GM23338 (cell line): ENCODE measurements around the gene ICAM2. TPM values are rescaled to one million over a fixed set of nuclear protein-coding genes. Genes with fewer than 3 reads are reported as not detected.

Experiments
- ATAC-seq: fragments of 200-7000 bp; cut with Tn5 transposase; 3 replicates; pipeline ENCODE4 v1.9.1; 2020
- DNase-seq: peaks from one replicate; pipeline ENCODE4 v3.0.0-alpha.2; 2015; ENCODE audit warnings: low spot score
- H2AFZ ChIP-seq: fragments of 200-600 bp; sonication (generic); 2 replicates; pipeline ENCODE4 v1.8.0; 2016; ENCODE audit warnings: antibody characterized with exemption, mild to moderate bottlenecking, moderate library complexity
- H3F3A ChIP-seq: fragments of 200-600 bp; sonication (generic); replicated peaks from 2 replicates; pipeline ENCODE4 v1.8.0; 2017; ENCODE audit warnings: antibody characterized with exemption, mixed run types, low read depth
- H3K27ac ChIP-seq: fragments of 200-600 bp; sonication (generic); 2 replicates; pipeline ENCODE4 v1.6.1; 2016; ENCODE audit warnings: low read depth
- H3K27me3 ChIP-seq: fragments of 200-600 bp; sonication (generic); 2 replicates; pipeline ENCODE4 v1.8.0; 2016; ENCODE audit warnings: mild to moderate bottlenecking, mixed run types, moderate library complexity; ENCODE audit not compliant: insufficient read depth
- H3K36me3 ChIP-seq: fragments of 200-600 bp; sonication (generic); 2 replicates; pipeline ENCODE4 v1.8.0; 2016; ENCODE audit warnings: mild to moderate bottlenecking; ENCODE audit not compliant: insufficient read depth
- H3K4me1 ChIP-seq: fragments of 200-600 bp; sonication (generic); 2 replicates; pipeline ENCODE4 v1.8.0; 2016; ENCODE audit warnings: mild to moderate bottlenecking, moderate library complexity; ENCODE audit not compliant: insufficient read depth
- H3K4me2 ChIP-seq: fragments of 200-600 bp; sonication (generic); 2 replicates; pipeline ENCODE4 v1.7.1; 2017; ENCODE audit warnings: mixed run types
- H3K4me3 ChIP-seq: fragments of 200-600 bp; sonication (generic); 2 replicates; pipeline ENCODE4 v1.6.1; 2016; ENCODE audit warnings: mixed run types
- H3K79me2 ChIP-seq: fragments of 200-600 bp; sonication (generic); replicated peaks from 2 replicates; pipeline ENCODE4 v1.8.0; 2017; ENCODE audit warnings: mild to moderate bottlenecking; ENCODE audit not compliant: insufficient read depth
- H3K9me2 ChIP-seq: fragments of 200-600 bp; sonication (generic); 2 replicates; pipeline ENCODE4 v1.8.0; 2017; ENCODE audit not compliant: insufficient read depth
- H4K20me1 ChIP-seq: fragments of 200-600 bp; sonication (generic); replicated peaks from 2 replicates; pipeline ENCODE4 v1.8.0; 2017; ENCODE audit warnings: mild to moderate bottlenecking; ENCODE audit not compliant: insufficient read depth
- H3K27ac Mint-ChIP-seq: 2 replicates; pipeline ENCODE4 v1.8.0; 2020; ENCODE audit warnings: inconsistent platforms, mild to moderate bottlenecking, moderate library complexity, mixed read lengths
- H3K27me3 Mint-ChIP-seq: 3 replicates; pipeline ENCODE4 v1.8.0; 2022; ENCODE audit warnings: low read depth, mild to moderate bottlenecking, moderate library complexity, mixed read lengths, inconsistent platforms; ENCODE audit not compliant: insufficient read depth, poor library complexity
- H3K36me3 Mint-ChIP-seq: 3 replicates; pipeline ENCODE4 v1.8.0; 2021; ENCODE audit warnings: low read depth, mild to moderate bottlenecking, inconsistent platforms, moderate library complexity, mixed read lengths
- H3K4me1 Mint-ChIP-seq: 3 replicates; pipeline ENCODE4 v1.8.0; 2020; ENCODE audit warnings: mild to moderate bottlenecking, inconsistent platforms, mixed read lengths
- H3K4me3 Mint-ChIP-seq: 3 replicates; pipeline ENCODE4 v1.8.0; 2021; ENCODE audit warnings: moderate library complexity, mild to moderate bottlenecking, inconsistent platforms, mixed read lengths
- H3K9me3 Mint-ChIP-seq: 3 replicates; pipeline ENCODE4 v1.8.0; 2020; ENCODE audit warnings: moderate library complexity, mild to moderate bottlenecking, inconsistent platforms, mixed read lengths
- CREB1 ChIP-seq: fragments of 250-450 bp; sonication (Bioruptor Pico); IDR thresholded peaks from 2 replicates; pipeline ENCODE4 v1.5.0; 2020; ENCODE audit warnings: low read depth, mild to moderate bottlenecking, moderate library complexity
- EZH2 ChIP-seq: fragments of 200-600 bp; sonication (generic); IDR thresholded peaks from one replicate; pipeline ENCODE4 v1.8.0; 2017; ENCODE audit warnings: antibody characterized with exemption, mild to moderate bottlenecking, low read depth; ENCODE audit not compliant: unreplicated experiment
- EZH2phosphoT487 ChIP-seq: fragments of 200-600 bp; sonication (generic); IDR thresholded peaks from one replicate; pipeline ENCODE4 v1.8.1; 2018; ENCODE audit warnings: antibody characterized with exemption; ENCODE audit not compliant: unreplicated experiment
- JUNB ChIP-seq: IDR thresholded peaks from one replicate; pipeline ENCODE4 v1.6.1; 2016; ENCODE audit warnings: antibody characterized with exemption; ENCODE audit not compliant: unreplicated experiment
- NANOG ChIP-seq: IDR thresholded peaks from 2 replicates; pipeline ENCODE4 v1.6.1; 2016; ENCODE audit warnings: antibody characterized with exemption, borderline replicate concordance
- POLR2AphosphoS5 ChIP-seq: IDR thresholded peaks from 2 replicates; pipeline ENCODE4 v1.6.1; 2016; ENCODE audit warnings: antibody characterized with exemption, low read depth
- STAT1 ChIP-seq: IDR thresholded peaks from one replicate; pipeline ENCODE4 v1.6.1; 2016; ENCODE audit warnings: antibody characterized with exemption; ENCODE audit not compliant: unreplicated experiment
- ZNF114 ChIP-seq: fragments of 250-450 bp; sonication (Bioruptor Pico); IDR thresholded peaks from 2 replicates; pipeline ENCODE4 v1.5.0; 2020; ENCODE audit warnings: mild to moderate bottlenecking, moderate library complexity
- ZNF331 ChIP-seq: fragments of 250-450 bp; sonication (Bioruptor Pico); IDR thresholded peaks from 2 replicates; pipeline ENCODE4 v1.5.0; 2020; ENCODE audit warnings: low read depth, mild to moderate bottlenecking, moderate library complexity
- polyA plus RNA-seq: library from polyadenylated mRNA; unstranded; fragments of >200 nt; fragmentation: Nextera tagmentation; extraction: Ambion mirVana; gene quantifications from 2 replicates; pipeline ENCODE4 v1.2.1, GENCODE V29; 2016
- total RNA-seq: library from RNA; depleted of rRNA; stranded (reverse); fragments of >200 nt; shearing (Covaris generic); gene quantifications from 2 replicates; pipeline ENCODE4 v1.2.3, GENCODE V29; 2014
- TF ChIP-seq, protein P1 (sequence below): IDR thresholded peaks from 2 replicates; pipeline ENCODE4 v1.6.1; 2016; ENCODE audit warnings: antibody characterized with exemption
- TF ChIP-seq, protein P2 (sequence below): IDR thresholded peaks from one replicate; pipeline ENCODE4 v1.6.1; 2018; ENCODE audit warnings: antibody characterized with exemption; ENCODE audit not compliant: unreplicated experiment
- TF ChIP-seq, protein P3 (sequence below): fragments of 250-450 bp; sonication (Bioruptor Pico); IDR thresholded peaks from 2 replicates; pipeline ENCODE4 v1.5.0; 2020; ENCODE audit warnings: mild to moderate bottlenecking, moderate library complexity
- TF ChIP-seq, protein P4 (sequence below), 2 experiments: fragments of 200-600 bp in 1 of 2; sonication (generic) in 1 of 2; conservative IDR thresholded peaks; 2 replicates each; pipeline versions ENCODE4 v1.5.1 to v1.6.1; 2016 to 2017; ENCODE audit warnings: antibody characterized with exemption in 2 of 2, low read depth in 2 of 2, mild to moderate bottlenecking in 2 of 2, moderate library complexity in 1 of 2

Gene ICAM2
- total and polyA plus RNA-seq, 2 experiments from 2014 or later, result 0.31 to 0.86 TPM

DNA sequence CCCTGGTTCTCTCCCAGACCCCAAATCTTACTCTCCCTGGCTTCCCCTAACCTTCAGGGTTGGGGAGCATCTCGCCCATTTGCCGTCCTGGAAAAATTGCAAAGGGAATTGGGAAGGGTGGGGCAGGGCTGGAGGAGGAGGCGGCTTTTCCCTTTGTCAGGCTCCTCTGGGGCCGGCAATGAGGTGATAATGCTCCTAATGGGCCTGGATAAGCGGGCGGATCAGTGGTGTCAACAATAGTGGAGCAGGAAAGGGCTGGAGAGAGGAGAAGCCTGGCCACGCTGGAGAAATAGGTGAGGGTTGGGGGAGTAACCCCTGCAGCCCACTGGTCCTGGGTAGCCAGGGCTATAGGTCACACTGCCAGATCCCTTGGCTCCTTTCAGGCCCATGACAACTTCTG, 60.0 kb downstream of the ICAM2 start:
- no peaks in the 10 kb centered on the region for H3K36me3 ChIP-seq
- no peaks in the 10 kb centered on the region for H3K9me2 ChIP-seq
- no peaks in the 10 kb centered on the region for H4K20me1 ChIP-seq
- DNase-seq (peak; percentile 30), ATAC-seq (peak; percentile 3)
- peak overlapping the region; percentile 80 for H3K4me3 Mint-ChIP-seq
- TF ChIP-seq NANOG, result no peak
- TF ChIP-seq, protein P1, sequence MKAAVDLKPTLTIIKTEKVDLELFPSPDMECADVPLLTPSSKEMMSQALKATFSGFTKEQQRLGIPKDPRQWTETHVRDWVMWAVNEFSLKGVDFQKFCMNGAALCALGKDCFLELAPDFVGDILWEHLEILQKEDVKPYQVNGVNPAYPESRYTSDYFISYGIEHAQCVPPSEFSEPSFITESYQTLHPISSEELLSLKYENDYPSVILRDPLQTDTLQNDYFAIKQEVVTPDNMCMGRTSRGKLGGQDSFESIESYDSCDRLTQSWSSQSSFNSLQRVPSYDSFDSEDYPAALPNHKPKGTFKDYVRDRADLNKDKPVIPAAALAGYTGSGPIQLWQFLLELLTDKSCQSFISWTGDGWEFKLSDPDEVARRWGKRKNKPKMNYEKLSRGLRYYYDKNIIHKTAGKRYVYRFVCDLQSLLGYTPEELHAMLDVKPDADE, result no peak
- TF ChIP-seq, protein P2, sequence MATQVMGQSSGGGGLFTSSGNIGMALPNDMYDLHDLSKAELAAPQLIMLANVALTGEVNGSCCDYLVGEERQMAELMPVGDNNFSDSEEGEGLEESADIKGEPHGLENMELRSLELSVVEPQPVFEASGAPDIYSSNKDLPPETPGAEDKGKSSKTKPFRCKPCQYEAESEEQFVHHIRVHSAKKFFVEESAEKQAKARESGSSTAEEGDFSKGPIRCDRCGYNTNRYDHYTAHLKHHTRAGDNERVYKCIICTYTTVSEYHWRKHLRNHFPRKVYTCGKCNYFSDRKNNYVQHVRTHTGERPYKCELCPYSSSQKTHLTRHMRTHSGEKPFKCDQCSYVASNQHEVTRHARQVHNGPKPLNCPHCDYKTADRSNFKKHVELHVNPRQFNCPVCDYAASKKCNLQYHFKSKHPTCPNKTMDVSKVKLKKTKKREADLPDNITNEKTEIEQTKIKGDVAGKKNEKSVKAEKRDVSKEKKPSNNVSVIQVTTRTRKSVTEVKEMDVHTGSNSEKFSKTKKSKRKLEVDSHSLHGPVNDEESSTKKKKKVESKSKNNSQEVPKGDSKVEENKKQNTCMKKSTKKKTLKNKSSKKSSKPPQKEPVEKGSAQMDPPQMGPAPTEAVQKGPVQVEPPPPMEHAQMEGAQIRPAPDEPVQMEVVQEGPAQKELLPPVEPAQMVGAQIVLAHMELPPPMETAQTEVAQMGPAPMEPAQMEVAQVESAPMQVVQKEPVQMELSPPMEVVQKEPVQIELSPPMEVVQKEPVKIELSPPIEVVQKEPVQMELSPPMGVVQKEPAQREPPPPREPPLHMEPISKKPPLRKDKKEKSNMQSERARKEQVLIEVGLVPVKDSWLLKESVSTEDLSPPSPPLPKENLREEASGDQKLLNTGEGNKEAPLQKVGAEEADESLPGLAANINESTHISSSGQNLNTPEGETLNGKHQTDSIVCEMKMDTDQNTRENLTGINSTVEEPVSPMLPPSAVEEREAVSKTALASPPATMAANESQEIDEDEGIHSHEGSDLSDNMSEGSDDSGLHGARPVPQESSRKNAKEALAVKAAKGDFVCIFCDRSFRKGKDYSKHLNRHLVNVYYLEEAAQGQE, result no peak
- TF ChIP-seq, protein P3, sequence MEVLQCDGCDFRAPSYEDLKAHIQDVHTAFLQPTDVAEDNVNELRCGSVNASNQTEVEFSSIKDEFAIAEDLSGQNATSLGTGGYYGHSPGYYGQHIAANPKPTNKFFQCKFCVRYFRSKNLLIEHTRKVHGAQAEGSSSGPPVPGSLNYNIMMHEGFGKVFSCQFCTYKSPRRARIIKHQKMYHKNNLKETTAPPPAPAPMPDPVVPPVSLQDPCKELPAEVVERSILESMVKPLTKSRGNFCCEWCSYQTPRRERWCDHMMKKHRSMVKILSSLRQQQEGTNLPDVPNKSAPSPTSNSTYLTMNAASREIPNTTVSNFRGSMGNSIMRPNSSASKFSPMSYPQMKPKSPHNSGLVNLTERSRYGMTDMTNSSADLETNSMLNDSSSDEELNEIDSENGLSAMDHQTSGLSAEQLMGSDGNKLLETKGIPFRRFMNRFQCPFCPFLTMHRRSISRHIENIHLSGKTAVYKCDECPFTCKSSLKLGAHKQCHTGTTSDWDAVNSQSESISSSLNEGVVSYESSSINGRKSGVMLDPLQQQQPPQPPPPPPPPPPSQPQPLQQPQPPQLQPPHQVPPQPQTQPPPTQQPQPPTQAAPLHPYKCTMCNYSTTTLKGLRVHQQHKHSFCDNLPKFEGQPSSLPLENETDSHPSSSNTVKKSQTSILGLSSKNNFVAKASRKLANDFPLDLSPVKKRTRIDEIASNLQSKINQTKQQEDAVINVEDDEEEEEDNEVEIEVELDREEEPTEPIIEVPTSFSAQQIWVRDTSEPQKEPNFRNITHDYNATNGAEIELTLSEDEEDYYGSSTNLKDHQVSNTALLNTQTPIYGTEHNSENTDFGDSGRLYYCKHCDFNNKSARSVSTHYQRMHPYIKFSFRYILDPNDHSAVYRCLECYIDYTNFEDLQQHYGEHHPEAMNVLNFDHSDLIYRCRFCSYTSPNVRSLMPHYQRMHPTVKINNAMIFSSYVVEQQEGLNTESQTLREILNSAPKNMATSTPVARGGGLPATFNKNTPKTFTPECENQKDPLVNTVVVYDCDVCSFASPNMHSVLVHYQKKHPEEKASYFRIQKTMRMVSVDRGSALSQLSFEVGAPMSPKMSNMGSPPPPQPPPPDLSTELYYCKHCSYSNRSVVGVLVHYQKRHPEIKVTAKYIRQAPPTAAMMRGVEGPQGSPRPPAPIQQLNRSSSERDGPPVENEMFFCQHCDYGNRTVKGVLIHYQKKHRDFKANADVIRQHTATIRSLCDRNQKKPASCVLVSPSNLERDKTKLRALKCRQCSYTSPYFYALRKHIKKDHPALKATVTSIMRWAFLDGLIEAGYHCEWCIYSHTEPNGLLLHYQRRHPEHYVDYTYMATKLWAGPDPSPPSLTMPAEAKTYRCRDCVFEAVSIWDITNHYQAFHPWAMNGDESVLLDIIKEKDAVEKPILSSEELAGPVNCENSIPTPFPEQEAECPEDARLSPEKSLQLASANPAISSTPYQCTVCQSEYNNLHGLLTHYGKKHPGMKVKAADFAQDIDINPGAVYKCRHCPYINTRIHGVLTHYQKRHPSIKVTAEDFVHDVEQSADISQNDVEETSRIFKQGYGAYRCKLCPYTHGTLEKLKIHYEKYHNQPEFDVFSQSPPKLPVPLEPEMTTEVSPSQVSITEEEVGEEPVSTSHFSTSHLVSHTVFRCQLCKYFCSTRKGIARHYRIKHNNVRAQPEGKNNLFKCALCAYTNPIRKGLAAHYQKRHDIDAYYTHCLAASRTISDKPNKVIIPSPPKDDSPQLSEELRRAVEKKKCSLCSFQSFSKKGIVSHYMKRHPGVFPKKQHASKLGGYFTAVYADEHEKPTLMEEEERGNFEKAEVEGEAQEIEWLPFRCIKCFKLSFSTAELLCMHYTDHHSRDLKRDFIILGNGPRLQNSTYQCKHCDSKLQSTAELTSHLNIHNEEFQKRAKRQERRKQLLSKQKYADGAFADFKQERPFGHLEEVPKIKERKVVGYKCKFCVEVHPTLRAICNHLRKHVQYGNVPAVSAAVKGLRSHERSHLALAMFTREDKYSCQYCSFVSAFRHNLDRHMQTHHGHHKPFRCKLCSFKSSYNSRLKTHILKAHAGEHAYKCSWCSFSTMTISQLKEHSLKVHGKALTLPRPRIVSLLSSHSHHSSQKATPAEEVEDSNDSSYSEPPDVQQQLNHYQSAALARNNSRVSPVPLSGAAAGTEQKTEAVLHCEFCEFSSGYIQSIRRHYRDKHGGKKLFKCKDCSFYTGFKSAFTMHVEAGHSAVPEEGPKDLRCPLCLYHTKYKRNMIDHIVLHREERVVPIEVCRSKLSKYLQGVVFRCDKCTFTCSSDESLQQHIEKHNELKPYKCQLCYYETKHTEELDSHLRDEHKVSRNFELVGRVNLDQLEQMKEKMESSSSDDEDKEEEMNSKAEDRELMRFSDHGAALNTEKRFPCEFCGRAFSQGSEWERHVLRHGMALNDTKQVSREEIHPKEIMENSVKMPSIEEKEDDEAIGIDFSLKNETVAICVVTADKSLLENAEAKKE (CRISPR knock-in tag), result no peak
- TF ChIP-seq EZH2phosphoT487, result no peak
- TF ChIP-seq, protein P4, sequence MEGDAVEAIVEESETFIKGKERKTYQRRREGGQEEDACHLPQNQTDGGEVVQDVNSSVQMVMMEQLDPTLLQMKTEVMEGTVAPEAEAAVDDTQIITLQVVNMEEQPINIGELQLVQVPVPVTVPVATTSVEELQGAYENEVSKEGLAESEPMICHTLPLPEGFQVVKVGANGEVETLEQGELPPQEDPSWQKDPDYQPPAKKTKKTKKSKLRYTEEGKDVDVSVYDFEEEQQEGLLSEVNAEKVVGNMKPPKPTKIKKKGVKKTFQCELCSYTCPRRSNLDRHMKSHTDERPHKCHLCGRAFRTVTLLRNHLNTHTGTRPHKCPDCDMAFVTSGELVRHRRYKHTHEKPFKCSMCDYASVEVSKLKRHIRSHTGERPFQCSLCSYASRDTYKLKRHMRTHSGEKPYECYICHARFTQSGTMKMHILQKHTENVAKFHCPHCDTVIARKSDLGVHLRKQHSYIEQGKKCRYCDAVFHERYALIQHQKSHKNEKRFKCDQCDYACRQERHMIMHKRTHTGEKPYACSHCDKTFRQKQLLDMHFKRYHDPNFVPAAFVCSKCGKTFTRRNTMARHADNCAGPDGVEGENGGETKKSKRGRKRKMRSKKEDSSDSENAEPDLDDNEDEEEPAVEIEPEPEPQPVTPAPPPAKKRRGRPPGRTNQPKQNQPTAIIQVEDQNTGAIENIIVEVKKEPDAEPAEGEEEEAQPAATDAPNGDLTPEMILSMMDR (conservative IDR thresholded peaks at IDR 0.05; ENCODE audit: low read depth in 2 of 2), result no peak
- TF ChIP-seq STAT1, result no peak
- TF ChIP-seq POLR2AphosphoS5, result no peak
- TF ChIP-seq EZH2, result no peak
- TF ChIP-seq ZNF114 (CRISPR knock-in tag), result no peak
- no peak for TF ChIP-seq ZNF331 (CRISPR knock-in tag)
- TF ChIP-seq JUNB, result no peak
- no peak for TF ChIP-seq CREB1 (CRISPR knock-in tag)
- H3K9me3 Mint-ChIP-seq, result no peaks in the 10 kb centered on the region; the same call in 2 of the 3 replicates
- peaks cover 8% of the 10 kb centered on the region for H3K27me3 Mint-ChIP-seq
- peak overlapping the region; percentile 75 for H3K4me3 ChIP-seq
- H3K36me3 Mint-ChIP-seq, result peaks cover 13% of the 10 kb centered on the region; the same call in 2 of the 3 replicates
- 0 out of 2 replicates have a peak, but pooled peaks cover 2% of the 10 kb centered on the region for H3F3A ChIP-seq
- no peak overlapping the region for H3K27ac ChIP-seq
- H3K4me2 ChIP-seq, result peak overlapping the region; percentile 89
- H3K79me2 ChIP-seq, result no peaks in the 10 kb centered on the region
- no peaks in the 10 kb centered on the region for H3K27me3 ChIP-seq
- no peak overlapping the region for H2AFZ ChIP-seq
- H3K4me1 ChIP-seq, result peaks cover 14% of the 10 kb centered on the region; the same call in 1 of the 2 replicates
- H3K27ac Mint-ChIP-seq, result peak overlapping the region; percentile 92
- H3K4me1 Mint-ChIP-seq, result peaks cover 20% of the 10 kb centered on the region
